GM12874 (cell line): ENCODE measurements around the gene SRSF11.

Source experiments
- TF ChIP-seq, protein P1 (sequence below): IDR thresholded peaks from 2 replicates; pipeline ENCODE4 v1.5.1; 2011; ENCODE audit warnings: low read depth, mild to moderate bottlenecking, control low read depth, low read length, moderate library complexity; ENCODE audit not compliant: insufficient read depth

The SRSF11 gene

GRCh38 chr1:70290218-70290617 lies 69.0 kb downstream of the SRSF11 start:
- TF ChIP-seq, protein P1, sequence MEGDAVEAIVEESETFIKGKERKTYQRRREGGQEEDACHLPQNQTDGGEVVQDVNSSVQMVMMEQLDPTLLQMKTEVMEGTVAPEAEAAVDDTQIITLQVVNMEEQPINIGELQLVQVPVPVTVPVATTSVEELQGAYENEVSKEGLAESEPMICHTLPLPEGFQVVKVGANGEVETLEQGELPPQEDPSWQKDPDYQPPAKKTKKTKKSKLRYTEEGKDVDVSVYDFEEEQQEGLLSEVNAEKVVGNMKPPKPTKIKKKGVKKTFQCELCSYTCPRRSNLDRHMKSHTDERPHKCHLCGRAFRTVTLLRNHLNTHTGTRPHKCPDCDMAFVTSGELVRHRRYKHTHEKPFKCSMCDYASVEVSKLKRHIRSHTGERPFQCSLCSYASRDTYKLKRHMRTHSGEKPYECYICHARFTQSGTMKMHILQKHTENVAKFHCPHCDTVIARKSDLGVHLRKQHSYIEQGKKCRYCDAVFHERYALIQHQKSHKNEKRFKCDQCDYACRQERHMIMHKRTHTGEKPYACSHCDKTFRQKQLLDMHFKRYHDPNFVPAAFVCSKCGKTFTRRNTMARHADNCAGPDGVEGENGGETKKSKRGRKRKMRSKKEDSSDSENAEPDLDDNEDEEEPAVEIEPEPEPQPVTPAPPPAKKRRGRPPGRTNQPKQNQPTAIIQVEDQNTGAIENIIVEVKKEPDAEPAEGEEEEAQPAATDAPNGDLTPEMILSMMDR: no peak

DNA sequence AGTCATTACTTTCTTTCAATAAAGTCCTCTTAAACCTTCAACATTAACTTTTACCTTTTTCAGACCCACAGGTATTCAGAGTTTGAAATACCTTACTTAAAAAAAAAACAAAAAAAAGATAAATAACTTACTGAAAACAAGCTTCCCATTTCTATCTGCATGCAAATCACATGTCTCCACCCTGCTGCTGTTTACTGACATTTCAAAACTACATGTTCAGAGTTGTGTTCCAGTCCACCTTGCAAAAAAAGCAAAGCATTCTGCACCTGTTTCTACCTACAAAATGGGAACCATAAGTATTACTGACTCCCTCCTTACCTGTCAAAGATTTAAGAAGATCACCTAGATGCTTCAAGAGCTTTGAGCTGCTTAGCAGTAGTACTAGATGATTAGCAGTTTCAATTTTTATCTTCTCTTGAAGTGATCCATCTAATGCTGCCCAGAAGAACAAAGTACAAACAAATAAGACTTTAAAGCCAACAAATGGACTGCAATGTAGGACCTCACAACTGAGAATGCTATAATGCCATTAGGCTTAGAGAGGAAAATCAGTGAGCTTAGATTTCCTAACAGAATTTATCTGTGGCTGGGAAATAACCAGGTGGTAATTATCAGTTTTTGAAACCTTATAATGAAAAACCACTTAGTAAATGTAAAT lies 72.1 kb downstream of the SRSF11 start:
- TF ChIP-seq, protein P1: no peak

- TF ChIP-seq, protein P1: no peak
These were observed 74.6 kb downstream of the SRSF11 start for GRCh38 chr1:70295749-70296148.

DNA sequence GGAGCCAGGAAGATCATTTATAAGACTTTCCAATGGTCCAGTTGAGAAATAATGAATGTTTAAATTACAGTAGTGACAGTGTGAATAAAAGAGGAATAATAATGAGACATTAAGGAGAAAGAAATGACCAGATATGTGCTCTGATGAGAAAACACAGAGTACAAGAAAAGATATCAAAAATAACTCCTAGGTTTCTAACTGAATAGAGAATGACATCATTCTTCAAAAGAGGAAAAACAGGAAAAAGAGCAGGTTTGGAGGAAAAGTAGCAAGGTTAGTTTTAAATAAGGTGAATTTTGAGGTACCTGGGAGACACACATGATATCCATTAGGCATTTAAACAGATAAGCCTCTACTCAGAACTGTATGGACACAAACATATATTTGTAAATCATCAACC lies 78.3 kb downstream of the SRSF11 start:
- TF ChIP-seq, protein P1: no peak
